ENCODE measurements around the gene CD79B.

The CD79B gene

GRCh38 chr17:63945784-63946439 lies 13.8 kb upstream of the CD79B start:
- TF ChIP-seq GATA3 (IDR thresholded peaks at IDR 0.05; ENCODE audit: low read depth, low read length) (no peak), GATA2 (IDR thresholded peaks at IDR 0.05; ENCODE audit: low read depth, low read length) (no peak)

DNA sequence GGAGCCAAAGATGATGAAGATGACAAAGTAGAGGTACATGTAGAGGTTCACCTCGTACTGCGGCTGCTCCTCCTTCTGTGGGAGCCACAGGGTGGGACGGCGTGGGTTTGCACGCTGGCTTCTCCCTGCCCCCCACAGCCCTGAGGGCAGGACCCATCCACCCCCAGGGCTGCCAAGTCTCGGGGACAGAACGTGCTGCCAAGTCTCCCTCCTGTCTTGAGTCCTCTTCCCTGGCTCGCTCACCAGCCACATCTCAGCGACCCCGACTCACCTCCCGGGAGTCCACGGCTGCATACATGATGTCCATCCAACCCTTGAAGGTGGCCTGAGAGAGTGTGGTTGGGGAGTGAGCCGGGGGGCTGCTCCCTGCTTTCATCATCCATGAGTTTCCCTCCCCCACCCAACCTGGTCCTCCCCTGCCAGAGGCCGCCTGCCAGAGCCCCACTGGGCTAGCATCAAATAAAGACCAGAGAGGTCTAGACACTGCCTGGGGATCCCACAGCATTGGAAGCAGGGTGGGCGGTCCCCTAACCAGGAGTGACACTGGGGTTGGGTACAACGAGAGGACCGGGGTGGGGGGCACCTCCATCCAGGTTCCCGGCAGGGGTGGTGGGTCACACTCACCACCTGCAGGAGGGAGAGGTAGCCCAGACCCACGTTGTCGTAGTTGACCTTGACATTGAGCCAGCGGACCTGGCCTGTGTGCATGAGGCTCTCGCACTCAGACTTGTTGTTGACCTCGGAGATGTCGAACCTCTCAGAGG lies 12.8 kb upstream of the CD79B start:
- TF ChIP-seq GATA2 (IDR thresholded peaks at IDR 0.05; ENCODE audit: low read depth, low read length) (no peak), GATA3 (IDR thresholded peaks at IDR 0.05; ENCODE audit: low read depth, low read length) (no peak)

GRCh38 chr17:63943745-63944144 lies 11.6 kb upstream of the CD79B start:
- no peak for TF ChIP-seq GATA3 (IDR thresholded peaks at IDR 0.05; ENCODE audit: low read depth, low read length)
- TF ChIP-seq GATA2 (IDR thresholded peaks at IDR 0.05; ENCODE audit: low read depth, low read length): no peak

GRCh38 chr17:63942309-63942985 lies 10.3 kb upstream of the CD79B start:
- TF ChIP-seq GATA3 (IDR thresholded peaks at IDR 0.05; ENCODE audit: low read depth, low read length): no peak
- no peak for TF ChIP-seq GATA2 (IDR thresholded peaks at IDR 0.05; ENCODE audit: low read depth, low read length)

- TF ChIP-seq GATA3 (IDR thresholded peaks at IDR 0.05; ENCODE audit: low read depth, low read length) (no peak), GATA2 (IDR thresholded peaks at IDR 0.05; ENCODE audit: low read depth, low read length) (no peak)
These were observed 9.6 kb upstream of the CD79B start for GRCh38 chr17:63941751-63942150.

DNA sequence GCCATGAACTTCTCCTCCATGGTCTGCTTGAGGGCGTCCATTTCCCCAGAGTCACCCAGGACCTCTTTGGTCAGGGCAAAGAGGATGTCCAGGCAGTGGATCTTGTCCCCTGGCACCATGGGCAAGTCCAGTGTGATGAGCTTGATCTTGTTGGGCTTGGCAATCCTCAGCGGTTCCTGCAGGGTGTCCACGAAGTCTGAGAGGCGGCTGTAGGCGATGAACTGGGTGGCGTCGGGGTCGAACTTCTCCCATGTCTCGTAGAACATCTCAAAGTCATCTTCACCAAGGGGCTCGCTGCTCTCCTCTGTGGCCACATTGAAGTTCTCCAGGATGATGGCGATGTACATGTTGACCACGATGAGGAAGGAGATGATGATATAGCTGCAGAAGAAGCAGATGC lies 9.0 kb upstream of the CD79B start:
- TF ChIP-seq GATA2 (IDR thresholded peaks at IDR 0.05; ENCODE audit: low read depth, low read length) (no peak), GATA3 (IDR thresholded peaks at IDR 0.05; ENCODE audit: low read depth, low read length) (no peak)

DNA sequence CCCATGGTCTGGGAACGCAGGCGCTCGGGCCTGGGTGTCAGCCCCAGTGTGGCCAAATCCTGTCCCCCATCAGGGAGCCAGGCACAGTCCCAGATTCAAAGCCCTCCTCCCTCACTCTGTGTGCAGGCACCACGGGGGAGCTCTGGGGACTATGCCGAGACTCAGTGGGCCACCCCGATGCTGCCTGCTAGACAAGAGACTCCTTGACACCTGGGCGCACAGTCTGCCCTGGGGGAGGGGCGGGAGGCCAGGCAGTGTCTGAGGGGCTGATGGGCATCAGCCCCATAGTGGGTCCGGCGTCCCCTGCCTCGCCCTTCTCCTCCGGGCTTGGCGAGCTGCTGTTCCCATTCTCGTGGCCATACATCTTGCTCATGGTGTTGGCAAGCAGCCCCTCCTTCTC lies 8.5 kb upstream of the CD79B start:
- TF ChIP-seq GATA2 (IDR thresholded peaks at IDR 0.05; ENCODE audit: low read depth, low read length) (no peak), GATA3 (IDR thresholded peaks at IDR 0.05; ENCODE audit: low read depth, low read length) (no peak)

DNA sequence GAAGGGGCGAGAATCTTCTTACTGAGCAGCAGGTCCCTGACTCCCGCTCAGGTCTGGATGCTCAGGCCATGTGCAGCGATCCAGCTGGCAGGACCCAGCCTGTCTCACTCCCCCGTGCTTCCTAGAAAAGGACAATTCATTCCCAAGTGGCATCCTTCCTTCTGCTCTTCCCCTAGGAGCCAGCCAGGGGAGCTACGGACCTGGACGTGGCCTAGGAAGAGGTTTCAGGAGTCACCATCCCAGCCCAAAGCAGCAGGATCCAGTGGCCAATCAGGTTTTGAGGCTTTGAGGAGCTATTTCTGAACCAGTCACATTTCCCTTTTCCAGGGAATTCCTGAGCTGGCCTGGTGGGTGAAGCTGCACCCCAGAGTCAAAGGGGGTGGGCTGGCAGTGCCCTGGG lies 7.8 kb upstream of the CD79B start:
- TF ChIP-seq GATA3 (IDR thresholded peaks at IDR 0.05; ENCODE audit: low read depth, low read length): no peak

- TF ChIP-seq GATA2 (IDR thresholded peaks at IDR 0.05; ENCODE audit: low read depth, low read length): no peak
- no peak for TF ChIP-seq GATA3 (IDR thresholded peaks at IDR 0.05; ENCODE audit: low read depth, low read length)
These were observed 7.3 kb upstream of the CD79B start for GRCh38 chr17:63939401-63939800.

- TF ChIP-seq GATA2 (IDR thresholded peaks at IDR 0.05; ENCODE audit: low read depth, low read length) (no peak), GATA3 (IDR thresholded peaks at IDR 0.05; ENCODE audit: low read depth, low read length) (no peak)
These were observed 5.8 kb upstream of the CD79B start for GRCh38 chr17:63937920-63938319.

GRCh38 chr17:63937319-63937718 lies 5.2 kb upstream of the CD79B start:
- TF ChIP-seq GATA3 (IDR thresholded peaks at IDR 0.05; ENCODE audit: low read depth, low read length): no peak
- TF ChIP-seq GATA2 (IDR thresholded peaks at IDR 0.05; ENCODE audit: low read depth, low read length): no peak

DNA sequence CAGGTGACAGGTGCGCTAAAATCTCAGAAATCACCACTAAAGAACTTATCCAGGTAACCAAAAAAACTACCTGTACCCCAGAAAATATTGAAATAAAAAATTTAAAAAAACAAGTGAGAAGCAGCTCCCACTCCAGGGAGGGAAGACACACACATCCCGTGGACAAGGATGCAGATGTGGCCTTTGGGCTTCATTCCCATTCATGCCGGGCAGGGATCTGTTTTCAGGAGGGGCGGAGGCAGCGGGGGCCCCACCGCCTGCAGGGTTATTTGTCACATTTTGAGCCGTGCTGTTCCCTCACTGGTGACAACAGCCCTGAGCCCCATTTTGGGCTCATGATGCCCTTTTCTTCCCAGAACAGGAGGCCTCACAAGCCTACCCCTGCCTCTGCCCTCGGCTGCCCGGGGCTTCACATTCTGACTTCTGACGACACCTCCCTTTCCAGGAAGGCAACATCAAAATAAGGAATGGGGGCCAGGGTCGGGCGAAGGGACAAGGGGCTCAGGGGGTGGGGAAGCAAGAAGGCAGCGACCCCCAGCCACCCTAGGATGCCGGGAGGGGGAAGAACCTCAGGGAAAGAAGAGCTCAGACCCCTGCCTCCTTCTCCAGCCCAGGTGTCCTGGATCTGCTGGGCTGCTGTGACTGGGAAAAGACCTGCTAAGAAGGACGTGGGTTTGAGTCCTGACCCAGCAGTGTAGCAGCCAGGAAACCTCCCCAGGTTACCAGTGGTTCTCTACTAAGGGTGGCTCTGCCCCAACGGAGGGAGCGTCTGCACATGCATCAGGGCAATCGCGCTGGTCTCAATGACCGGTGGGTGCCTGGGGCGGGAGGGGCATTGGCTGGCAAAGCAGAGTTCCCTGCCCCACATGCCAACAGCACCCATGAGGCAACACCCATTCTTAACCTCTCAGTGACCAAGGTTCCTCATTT lies 2.3 kb upstream of the CD79B start:
- TF ChIP-seq GATA2 (IDR thresholded peaks at IDR 0.05; ENCODE audit: low read depth, low read length) (no peak), GATA3 (IDR thresholded peaks at IDR 0.05; ENCODE audit: low read depth, low read length) (no peak)

GRCh38 chr17:63933598-63933997 lies 1.5 kb upstream of the CD79B start:
- no peak for TF ChIP-seq GATA3 (IDR thresholded peaks at IDR 0.05; ENCODE audit: low read depth, low read length)
- TF ChIP-seq GATA2 (IDR thresholded peaks at IDR 0.05; ENCODE audit: low read depth, low read length): no peak

DNA sequence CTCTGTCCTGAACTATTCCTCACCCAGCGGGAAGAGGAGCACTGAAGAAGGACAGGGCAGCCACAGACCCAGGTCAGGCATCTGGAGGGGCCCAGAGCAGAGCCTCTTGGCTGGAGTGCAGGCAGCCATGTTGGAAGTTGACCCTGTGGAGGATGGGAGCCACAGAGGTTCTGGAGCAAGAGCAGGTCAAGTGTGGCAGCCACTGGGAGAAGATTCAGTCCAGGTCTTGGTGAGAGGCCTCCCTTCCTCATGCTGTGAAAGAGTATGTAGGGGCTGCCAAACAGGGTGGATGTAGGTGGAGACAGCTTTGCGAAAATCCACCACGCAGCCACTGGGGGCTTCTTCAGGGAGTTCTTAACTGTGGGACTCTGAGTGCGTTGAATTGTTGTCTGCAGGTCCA lies 590 bp upstream of the CD79B start:
- TF ChIP-seq GATA3 (IDR thresholded peaks at IDR 0.05; ENCODE audit: low read depth, low read length) (no peak), GATA2 (IDR thresholded peaks at IDR 0.05; ENCODE audit: low read depth, low read length) (no peak)

Measured in SH-SY5Y (cell line).